OCI-LY7 (cell line): Measurements from ENCODE around the gene CA14. TPM values are rescaled to one million over a fixed set of nuclear protein-coding genes. Genes with fewer than 3 reads are reported as not detected.

Source experiments
- BruUV-seq: library from RNA; stranded (reverse); fragments of 400-500 nt; replicated peaks from 2 replicates; lab custom pipeline; 2021; lab: Mats Ljungman, UMichigan
- CTCF ChIA-PET: fragments of 300-600 bp; sonication (Branson Sonifier 250); formaldehyde crosslinking; loops from one replicate; lab custom pipeline; 2022; ENCODE audit warnings: antibody characterized with exemption; ENCODE audit not compliant: unreplicated experiment; lab: Charles Lee
- POLR2A ChIA-PET: fragments of 300-600 bp; sonication (Branson Sonifier 250); formaldehyde crosslinking; loops from one replicate; lab custom pipeline; 2022; ENCODE audit warnings: antibody characterized with exemption; lab: Charles Lee
- DNase-seq: peaks from one replicate; pipeline ENCODE4 v3.0.0-alpha.2; 2015; ENCODE audit warnings: low spot score
- H2AFZ ChIP-seq: fragments of 200-600 bp; sonication (generic), shearing (Covaris generic); 2 replicates; pipeline ENCODE4 v1.6.1; 2014; ENCODE audit warnings: mild to moderate bottlenecking, antibody characterized with exemption, low read length, moderate library complexity
- H3K27ac ChIP-seq: fragments of 200-600 bp; sonication (generic); 2 replicates; pipeline ENCODE4 v1.5.1; 2014; ENCODE audit warnings: mixed run types, low read depth, mild to moderate bottlenecking, moderate library complexity, low read length, inconsistent platforms; ENCODE audit not compliant: poor library complexity, severe bottlenecking
- H3K36me3 ChIP-seq: fragments of 200-600 bp; sonication (generic); 2 replicates; pipeline ENCODE4 v1.6.1; 2014; ENCODE audit warnings: mild to moderate bottlenecking, antibody characterized with exemption, low read length, moderate library complexity, mixed read lengths; ENCODE audit not compliant: insufficient read depth
- H3K4me1 ChIP-seq: fragments of 200-600 bp; sonication (generic); 2 replicates; pipeline ENCODE4 v1.5.1; 2014; ENCODE audit warnings: mild to moderate bottlenecking, low read length; ENCODE audit not compliant: insufficient read depth, poor library complexity, severe bottlenecking
- H3K4me2 ChIP-seq: fragments of 200-600 bp; sonication (generic); 2 replicates; pipeline ENCODE4 v1.6.1; 2014; ENCODE audit warnings: mild to moderate bottlenecking, low read length
- H3K4me3 ChIP-seq: fragments of 200-600 bp; sonication (generic); 2 replicates; pipeline ENCODE4 v1.5.1; 2014; ENCODE audit warnings: mild to moderate bottlenecking, low read depth, low read length; ENCODE audit not compliant: poor library complexity, severe bottlenecking
- H3K79me2 ChIP-seq: fragments of 200-600 bp; sonication (generic); 2 replicates; pipeline ENCODE4 v1.6.1; 2016; ENCODE audit warnings: low read depth, mild to moderate bottlenecking, low read length, moderate library complexity, mixed read lengths; ENCODE audit not compliant: insufficient read depth
- H3K9me2 ChIP-seq: fragments of 200-600 bp; sonication (generic); 2 replicates; pipeline ENCODE4 v1.6.1; 2016; ENCODE audit warnings: mild to moderate bottlenecking, low read length, mixed read lengths; ENCODE audit not compliant: insufficient read depth
- H3K9me3 ChIP-seq: fragments of 200-600 bp; sonication (generic); 2 replicates; pipeline ENCODE4 v1.6.1; 2014; ENCODE audit warnings: mild to moderate bottlenecking, mixed run types, low read length, mixed read lengths
- H4K20me1 ChIP-seq: fragments of 200-600 bp; sonication (generic); 2 replicates; pipeline ENCODE4 v1.6.1; 2014; ENCODE audit warnings: mild to moderate bottlenecking, antibody characterized with exemption, low read length, moderate library complexity, mixed read lengths; ENCODE audit not compliant: insufficient read depth
- EZH2phosphoT487 ChIP-seq: fragments of 200-600 bp; sonication (generic); IDR thresholded peaks from 2 replicates; pipeline ENCODE4 v1.6.1; 2018; ENCODE audit warnings: low read depth, borderline replicate concordance, mild to moderate bottlenecking, mixed run types, antibody characterized with exemption, low read length, moderate library complexity, mixed read lengths
- intact Hi-C: fragments of 100-400 bp; cut with micrococcal nuclease; formaldehyde crosslinking; loops from one replicate; pipeline ENCODE4 v1.10.0; 2022; ENCODE audit not compliant: unreplicated experiment
- small RNA-seq: library from RNA; depleted of rRNA; stranded (forward); fragments of <200 nt; gene quantifications from one replicate; pipeline ENCODE3, GENCODE V24; 2014
- total RNA-seq, 2 experiments: library from RNA; depleted of rRNA in 1 of 2; stranded (reverse); fragments of >200 nt in 1 of 2; shearing (Covaris generic) in 1 of 2; gene quantifications; 2 replicates each; pipeline ENCODE4 v1.2.3, GENCODE V29; 2014 to 2022
- TF ChIP-seq, protein P1 (sequence below): fragments of 200-600 bp; sonication (generic); conservative IDR thresholded peaks from 2 replicates; pipeline ENCODE4 v1.5.1; 2014; ENCODE audit warnings: mild to moderate bottlenecking, antibody characterized with exemption, low read length, moderate library complexity, mixed read lengths

The CA14 gene
- total RNA-seq, 2 experiments from 2014 or later = not detected

DNA sequence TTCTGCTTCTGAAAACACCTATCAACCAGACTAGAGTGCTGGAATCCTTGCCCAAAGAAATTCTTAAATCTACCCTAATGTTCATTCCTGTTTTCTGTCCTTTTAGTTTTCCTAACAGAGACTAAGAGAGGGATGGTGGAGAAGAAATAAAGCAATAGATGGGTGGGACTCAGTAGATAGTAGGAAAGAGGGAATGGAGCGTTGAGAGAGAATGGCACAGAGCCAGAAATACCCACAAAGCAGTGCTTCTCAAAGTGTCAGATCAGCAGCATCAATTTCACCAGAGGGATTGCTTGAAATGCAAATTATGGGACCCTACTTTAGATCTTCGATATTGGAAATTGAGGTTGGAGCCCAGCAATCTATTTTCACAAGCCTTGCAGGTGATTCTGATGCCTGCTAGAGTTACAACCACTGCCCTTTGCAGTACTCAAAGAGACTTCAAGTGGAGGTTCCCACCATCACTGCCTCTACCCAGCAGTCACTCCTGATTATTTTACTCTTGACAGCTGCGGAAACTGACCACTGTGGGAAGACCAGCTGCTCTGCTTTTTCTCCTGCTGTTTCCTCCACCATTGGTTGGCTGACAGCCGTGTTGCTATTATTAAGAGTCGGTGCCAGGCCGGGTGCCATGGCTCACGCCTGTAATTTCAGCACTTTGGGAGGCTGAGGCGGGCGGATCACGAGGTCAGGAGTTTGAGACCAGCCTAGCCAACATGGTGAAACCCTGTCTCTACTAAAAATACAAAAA is 52.4 kb downstream of the CA14 start:
- no peaks in the 10 kb centered on the region for H3K4me1 ChIP-seq
- no peak overlapping the region for H3K4me3 ChIP-seq
- H3K9me2 ChIP-seq = no peaks in the 10 kb centered on the region
- intact Hi-C loops = no loop called here
- DNase-seq = no peak
- H3K4me2 ChIP-seq = no peak overlapping the region
- CTCF ChIA-PET = no interaction called here
- H3K36me3 ChIP-seq = peaks cover 33% of the 10 kb centered on the region
- no peak overlapping the region for H2AFZ ChIP-seq
- H3K79me2 ChIP-seq = no peaks in the 10 kb centered on the region
- BruUV-seq = TSS peak; percentile 62
- TF ChIP-seq, protein P1, sequence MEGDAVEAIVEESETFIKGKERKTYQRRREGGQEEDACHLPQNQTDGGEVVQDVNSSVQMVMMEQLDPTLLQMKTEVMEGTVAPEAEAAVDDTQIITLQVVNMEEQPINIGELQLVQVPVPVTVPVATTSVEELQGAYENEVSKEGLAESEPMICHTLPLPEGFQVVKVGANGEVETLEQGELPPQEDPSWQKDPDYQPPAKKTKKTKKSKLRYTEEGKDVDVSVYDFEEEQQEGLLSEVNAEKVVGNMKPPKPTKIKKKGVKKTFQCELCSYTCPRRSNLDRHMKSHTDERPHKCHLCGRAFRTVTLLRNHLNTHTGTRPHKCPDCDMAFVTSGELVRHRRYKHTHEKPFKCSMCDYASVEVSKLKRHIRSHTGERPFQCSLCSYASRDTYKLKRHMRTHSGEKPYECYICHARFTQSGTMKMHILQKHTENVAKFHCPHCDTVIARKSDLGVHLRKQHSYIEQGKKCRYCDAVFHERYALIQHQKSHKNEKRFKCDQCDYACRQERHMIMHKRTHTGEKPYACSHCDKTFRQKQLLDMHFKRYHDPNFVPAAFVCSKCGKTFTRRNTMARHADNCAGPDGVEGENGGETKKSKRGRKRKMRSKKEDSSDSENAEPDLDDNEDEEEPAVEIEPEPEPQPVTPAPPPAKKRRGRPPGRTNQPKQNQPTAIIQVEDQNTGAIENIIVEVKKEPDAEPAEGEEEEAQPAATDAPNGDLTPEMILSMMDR = no peak
- TF ChIP-seq EZH2phosphoT487 = no peak
- no peaks in the 10 kb centered on the region for H3K9me3 ChIP-seq
- POLR2A ChIA-PET = no interaction called here
- H3K27ac ChIP-seq = no peak overlapping the region
- no peaks in the 10 kb centered on the region for H4K20me1 ChIP-seq

DNA sequence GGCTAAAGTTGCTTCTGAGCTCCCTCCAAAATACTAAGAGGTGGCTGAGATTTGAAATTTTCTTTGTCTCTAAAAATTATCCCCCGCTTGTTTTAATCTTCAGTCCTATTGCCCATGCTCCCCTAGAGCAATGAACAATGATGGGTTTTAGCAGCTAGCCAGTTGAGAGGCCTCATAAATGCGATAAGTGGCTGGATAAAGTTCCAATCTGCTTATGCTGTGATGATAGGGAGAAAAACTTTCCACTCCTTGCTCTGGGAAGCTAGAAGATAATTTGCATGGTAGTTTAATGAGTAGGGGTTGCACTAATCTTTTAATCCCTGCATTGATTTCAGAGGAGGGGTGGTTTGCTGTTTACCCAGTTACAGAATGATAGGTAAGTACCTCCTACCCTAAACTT is 54.2 kb downstream of the CA14 start:
- BruUV-seq = no TSS peak
- POLR2A ChIA-PET = no interaction called here
- CTCF ChIA-PET = interaction anchor here (0.6 kb wide), 1 partner anchor 10 kb away, joined by 3 read pairs; the partner anchor contains the start of gene PRPF3

More for the DNA sequence above, 54.2 kb downstream of the CA14 start:
- intact Hi-C loops = no loop called here
- Histone ChIP-seq H3K36me3 (peaks cover 25% of the 10 kb centered on the region), H3K4me3 (no peak overlapping the region), H3K4me1 (no peaks in the 10 kb centered on the region), H4K20me1 (no peaks in the 10 kb centered on the region), H3K79me2 (no peaks in the 10 kb centered on the region), H3K9me2 (no peaks in the 10 kb centered on the region), H3K4me2 (no peak overlapping the region), H3K27ac (no peak overlapping the region), H2AFZ (no peak overlapping the region), H3K9me3 (no peaks in the 10 kb centered on the region)
- DNase-seq = no peak
- TF ChIP-seq, protein P1 = no peak
- no peak for TF ChIP-seq EZH2phosphoT487

Small RNA genes within 50 kb of the gene (small RNA-seq; reads per million reads assigned to genes)
- gene RN7SL480P = not detected
- gene RNU2-17P = 2.2 reads per million, percentile 80 among the genes with 10 or more reads in this experiment

Other genes starting within 250 kb of the CA14 start
- 1.6 and 1.7 TPM in 2 replicates for gene OTUD7B, start 247.0 kb upstream of the CA14 start, total RNA-seq (2014; rRNA removed; shearing (Covaris generic))
- gene OTUD7B, start 247.0 kb upstream of the CA14 start, total RNA-seq (2022) = 4.3 and 4.8 TPM in 2 replicates
- gene VPS45, start 190.0 kb upstream of the CA14 start, total RNA-seq (2014; rRNA removed; shearing (Covaris generic)) = 38.9 and 40.2 TPM in 2 replicates
- 54.4 and 58.2 TPM in 2 replicates for gene VPS45, start 190.0 kb upstream of the CA14 start, total RNA-seq (2022)
- gene PLEKHO1, start 107.9 kb upstream of the CA14 start, total RNA-seq (2014; rRNA removed; shearing (Covaris generic)) = 122 and 127 TPM in 2 replicates
- 75.5 and 82.4 TPM in 2 replicates for gene PLEKHO1, start 107.9 kb upstream of the CA14 start, total RNA-seq (2022)
- gene ANP32E, start 21.7 kb upstream of the CA14 start, total RNA-seq (2014; rRNA removed; shearing (Covaris generic)) = 52.8 and 73.5 TPM in 2 replicates
- gene ANP32E, start 21.7 kb upstream of the CA14 start, total RNA-seq (2022) = 152 and 170 TPM in 2 replicates
- gene APH1A, start 11.2 kb downstream of the CA14 start, total RNA-seq (2014; rRNA removed; shearing (Covaris generic)) = 83.3 and 113 TPM in 2 replicates
- 122 and 124 TPM in 2 replicates for gene APH1A, start 11.2 kb downstream of the CA14 start, total RNA-seq (2022)
- gene C1orf54, start 15.0 kb downstream of the CA14 start, total RNA-seq (2014; rRNA removed; shearing (Covaris generic)) = 0.44 TPM in 1 of 2 replicates, not detected in the other
- gene C1orf54, start 15.0 kb downstream of the CA14 start, total RNA-seq (2022) = 0.61 and 1.5 TPM in 2 replicates
- not detected in 2 replicates for gene CIART, start 24.8 kb downstream of the CA14 start, total RNA-seq (2014; rRNA removed; shearing (Covaris generic))
- 0.63 and 0.68 TPM in 2 replicates for gene CIART, start 24.8 kb downstream of the CA14 start, total RNA-seq (2022)
- 64.8 and 80.0 TPM in 2 replicates for gene MRPS21, start 36.1 kb downstream of the CA14 start, total RNA-seq (2014; rRNA removed; shearing (Covaris generic))
- 74.2 and 75.5 TPM in 2 replicates for gene MRPS21, start 36.1 kb downstream of the CA14 start, total RNA-seq (2022)
- 46.6 and 49.2 TPM in 2 replicates for gene PRPF3, start 63.8 kb downstream of the CA14 start, total RNA-seq (2014; rRNA removed; shearing (Covaris generic))
- 77.7 and 77.8 TPM in 2 replicates for gene PRPF3, start 63.8 kb downstream of the CA14 start, total RNA-seq (2022)
- 12.7 and 17.0 TPM in 2 replicates for gene RPRD2, start 106.4 kb downstream of the CA14 start, total RNA-seq (2014; rRNA removed; shearing (Covaris generic))
- gene RPRD2, start 106.4 kb downstream of the CA14 start, total RNA-seq (2022) = 38.6 and 39.7 TPM in 2 replicates
- gene TARS2, start 229.6 kb downstream of the CA14 start, total RNA-seq (2014; rRNA removed; shearing (Covaris generic)) = 29.4 and 42.0 TPM in 2 replicates
- gene TARS2, start 229.6 kb downstream of the CA14 start, total RNA-seq (2022) = 55.3 and 62.5 TPM in 2 replicates